Kidney (tissue), 14 donors: ENCODE measurements around the gene LRFN3. TPM values are rescaled to one million over a fixed set of nuclear protein-coding genes. Genes with fewer than 3 reads are reported as not detected.

ENCODE experiments used
- DNase-seq, 5 donors: peaks; one replicate each; pipeline ENCODE4 v3.0.0-alpha.2; 2013 to 2020
- FAIRE-seq: peaks from 2 replicates; lab custom pipeline; 2012; peaks lifted over from hg19 to GRCh38; lab: Jason Lieb, UNC
- H3K27ac ChIP-seq, 2 donors: one replicate each; pipeline ENCODE4 v1.7.0; 2013; ENCODE audit warnings: low read depth in 2 of 2, low read length in 2 of 2, inconsistent platforms in 1 of 2
- H3K27me3 ChIP-seq: one replicate; pipeline ENCODE4 v1.7.1; 2013; ENCODE audit warnings: low read length, inconsistent platforms; ENCODE audit not compliant: control insufficient read depth, insufficient read depth
- H3K36me3 ChIP-seq, 3 donors: one replicate each; pipeline versions ENCODE4 v1.7.0 to v1.7.1; 2013; ENCODE audit warnings: low read length in 3 of 3, control low read depth in 1 of 3, inconsistent platforms in 1 of 3; ENCODE audit not compliant: insufficient read depth in 3 of 3, control insufficient read depth in 2 of 3
- H3K4me1 ChIP-seq, 3 donors: one replicate each; pipeline versions ENCODE4 v1.7.0 to v1.7.1; 2013; ENCODE audit warnings: low read length in 3 of 3, inconsistent platforms in 1 of 3, low read depth in 1 of 3; ENCODE audit not compliant: control insufficient read depth in 2 of 3, insufficient read depth in 2 of 3
- H3K4me3 ChIP-seq, 3 donors: one replicate each; pipeline versions ENCODE4 v1.7.0 to v1.8.1; 2013; ENCODE audit warnings: low read length in 3 of 3, control low read depth in 1 of 3, inconsistent platforms in 1 of 3
- H3K9ac ChIP-seq, 3 donors: one replicate each; pipeline versions ENCODE4 v1.7.0 to v1.7.1; 2013; ENCODE audit warnings: low read length in 3 of 3, control low read depth in 1 of 3, inconsistent platforms in 1 of 3
- H3K9me3 ChIP-seq, 3 donors: one replicate each; pipeline versions ENCODE4 v1.7.0 to v1.7.1; 2013; ENCODE audit warnings: low read length in 3 of 3, control low read depth in 1 of 3, inconsistent platforms in 1 of 3; ENCODE audit not compliant: control insufficient read depth in 2 of 3, insufficient read depth in 1 of 3
- intact Hi-C: fragments of 100-400 bp; cut with DNase I; formaldehyde crosslinking; loops from one replicate; pipeline ENCODE4 v1.11.1; 2022
- polyA plus RNA-seq: library from polyadenylated mRNA; stranded (reverse); fragments of 350-450 nt; fragmentation: Illumina TruSeq; extraction: RNeasy Lipid Tissue Mini Kit (QIAGEN cat#74804); gene quantifications from one replicate; pipeline ENCODE4 v1.2.3, GENCODE V29; 2014; ENCODE audit warnings: low read depth, low replicate concordance; ENCODE audit not compliant: insufficient read depth
- total RNA-seq: library from RNA; stranded (reverse); fragmentation: NEBNext Ultra II Directional; extraction: Animal tissue kit (Norgen Biotek cat#: 25700); gene quantifications from one replicate; pipeline ENCODE4 v1.2.1, GENCODE V29; 2021
- TF ChIP-seq, protein P1 (sequence below): IDR thresholded peaks from 3 replicates; pipeline ENCODE4 v1.5.1; 2012; ENCODE audit warnings: mild to moderate bottlenecking, moderate library complexity, borderline replicate concordance; ENCODE audit not compliant: insufficient read depth; ENCODE audit errors: extremely low read depth
- donor health status: control.
- donor health status: control.
- donor health status: control.
- donor health status: control.
- donor health status: control.
- donor health status: DM: yes; HTN: yes; CAD: no.
- donor health status: Normal renal cell carcinoma (clear cell type).

LRFN3 gene
- total and polyA plus RNA-seq, 2 donors from 2014 or later, result 8.2 to 9.4 TPM

DNA sequence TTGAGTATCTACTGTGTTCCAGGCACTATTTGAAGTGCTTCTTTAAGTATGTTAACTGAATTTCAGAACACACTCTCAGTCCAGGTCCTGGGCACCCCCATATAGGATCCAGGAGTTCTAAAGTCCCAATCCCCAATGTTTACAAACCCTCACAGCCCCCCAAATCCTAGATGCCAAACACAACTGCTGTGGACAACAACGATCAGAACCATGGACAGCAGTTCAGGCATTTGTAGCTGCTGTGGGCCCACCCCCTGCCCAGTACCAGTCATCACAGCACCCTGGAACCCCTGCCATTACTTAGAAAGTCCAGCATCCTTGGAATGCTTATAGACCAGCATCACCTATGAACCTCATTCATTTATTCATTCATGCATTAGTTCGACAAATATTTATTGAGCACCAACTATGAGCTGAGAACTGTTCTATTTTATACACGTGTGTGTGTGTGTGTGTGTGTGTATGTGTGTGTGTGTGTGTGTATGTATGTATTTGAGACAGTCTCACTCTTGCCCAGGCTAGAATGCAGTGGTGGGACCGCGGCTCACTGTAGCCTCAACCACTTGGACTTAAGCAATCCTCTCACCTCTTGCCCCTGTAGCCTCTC lies 39.5 kb downstream of the LRFN3 start:
- H3K4me1 ChIP-seq, result no peaks in the 10 kb centered on the region
- H3K4me3 ChIP-seq, result no peak overlapping the region
- FAIRE-seq (no peak), DNase-seq (peak in 3 of 5 donors; percentile 46 to 71 (median 54))
- no peaks in the 10 kb centered on the region for H3K9me3 ChIP-seq
- intact Hi-C loops, result no loop called here
- TF ChIP-seq, protein P1, sequence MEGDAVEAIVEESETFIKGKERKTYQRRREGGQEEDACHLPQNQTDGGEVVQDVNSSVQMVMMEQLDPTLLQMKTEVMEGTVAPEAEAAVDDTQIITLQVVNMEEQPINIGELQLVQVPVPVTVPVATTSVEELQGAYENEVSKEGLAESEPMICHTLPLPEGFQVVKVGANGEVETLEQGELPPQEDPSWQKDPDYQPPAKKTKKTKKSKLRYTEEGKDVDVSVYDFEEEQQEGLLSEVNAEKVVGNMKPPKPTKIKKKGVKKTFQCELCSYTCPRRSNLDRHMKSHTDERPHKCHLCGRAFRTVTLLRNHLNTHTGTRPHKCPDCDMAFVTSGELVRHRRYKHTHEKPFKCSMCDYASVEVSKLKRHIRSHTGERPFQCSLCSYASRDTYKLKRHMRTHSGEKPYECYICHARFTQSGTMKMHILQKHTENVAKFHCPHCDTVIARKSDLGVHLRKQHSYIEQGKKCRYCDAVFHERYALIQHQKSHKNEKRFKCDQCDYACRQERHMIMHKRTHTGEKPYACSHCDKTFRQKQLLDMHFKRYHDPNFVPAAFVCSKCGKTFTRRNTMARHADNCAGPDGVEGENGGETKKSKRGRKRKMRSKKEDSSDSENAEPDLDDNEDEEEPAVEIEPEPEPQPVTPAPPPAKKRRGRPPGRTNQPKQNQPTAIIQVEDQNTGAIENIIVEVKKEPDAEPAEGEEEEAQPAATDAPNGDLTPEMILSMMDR, result no peak
- no peaks in the 10 kb centered on the region for H3K36me3 ChIP-seq
- H3K9ac ChIP-seq, result no peak overlapping the region
- no peaks in the 10 kb centered on the region for H3K27me3 ChIP-seq
- H3K27ac ChIP-seq, result no peak overlapping the region

DNA sequence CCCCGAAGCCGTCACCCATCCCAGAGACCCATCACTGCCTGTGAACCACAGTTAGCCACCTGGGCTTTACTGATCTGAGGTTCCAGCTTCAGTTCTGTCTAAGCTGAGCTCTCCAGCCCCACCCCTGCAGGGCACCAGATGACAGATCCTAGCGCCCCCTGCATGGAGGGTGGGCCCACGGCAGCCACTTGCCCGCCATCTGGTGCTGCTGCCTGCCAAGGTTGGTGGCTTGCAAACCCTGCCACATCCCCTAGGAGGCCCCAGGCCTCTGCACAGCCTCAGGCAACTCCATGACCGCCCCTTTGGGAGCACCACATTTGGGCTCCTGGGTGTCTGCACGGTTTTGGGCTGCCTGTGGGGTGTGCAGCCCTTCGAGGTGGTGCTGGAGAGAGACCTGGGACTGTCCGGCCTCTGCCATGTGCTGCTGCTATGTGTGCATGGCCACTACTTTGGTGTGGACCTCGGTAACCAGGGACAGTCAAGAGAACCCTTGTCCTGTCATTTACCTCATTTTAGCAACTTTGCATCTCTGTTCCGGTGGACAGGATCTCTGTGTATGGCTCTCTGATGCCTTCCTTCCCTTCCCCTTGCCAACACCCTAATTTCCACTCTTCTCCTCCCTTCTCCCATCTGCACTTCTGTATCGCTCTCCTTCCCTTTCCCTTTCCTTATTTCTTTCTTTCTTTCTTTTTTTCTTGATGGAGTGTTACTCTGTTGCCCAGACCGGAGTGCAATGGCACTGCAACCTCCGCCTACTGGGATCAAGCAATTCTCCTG lies 41.5 kb downstream of the LRFN3 start:
- H3K9me3 ChIP-seq, result no peaks in the 10 kb centered on the region
- no peak overlapping the region for H3K4me3 ChIP-seq
- H3K4me1 ChIP-seq, result no peaks in the 10 kb centered on the region
- FAIRE-seq (no peak), DNase-seq (no peak)
- intact Hi-C loops, result no loop called here
- no peaks in the 10 kb centered on the region for H3K36me3 ChIP-seq
- no peak overlapping the region for H3K9ac ChIP-seq
- TF ChIP-seq, protein P1, result no peak
- H3K27ac ChIP-seq, result no peak overlapping the region
- H3K27me3 ChIP-seq, result no peaks in the 10 kb centered on the region

DNA sequence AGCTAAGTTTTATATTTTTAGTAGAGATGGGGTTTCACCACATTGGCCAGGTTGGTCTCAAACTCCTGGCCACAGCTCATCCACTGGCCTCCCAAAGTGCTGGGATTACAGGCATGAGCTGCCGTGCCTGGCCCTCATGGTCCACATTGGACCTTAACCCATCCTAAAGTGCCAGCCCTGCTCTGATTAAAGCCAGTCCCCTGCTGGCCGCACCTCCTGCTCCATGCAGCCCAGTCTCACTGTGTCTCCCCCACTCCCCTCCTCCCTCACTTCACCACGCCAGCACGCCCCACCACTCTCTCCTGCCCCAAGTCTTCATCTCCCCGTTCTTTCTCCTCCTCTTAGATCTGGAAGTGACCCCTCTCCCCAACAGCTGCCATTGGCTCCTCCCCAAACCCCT lies 42.1 kb downstream of the LRFN3 start:
- Histone ChIP-seq H3K9me3 (no peaks in the 10 kb centered on the region), H3K4me1 (no peaks in the 10 kb centered on the region), H3K27me3 (no peaks in the 10 kb centered on the region), H3K9ac (no peak overlapping the region), H3K36me3 (no peaks in the 10 kb centered on the region), H3K4me3 (no peak overlapping the region), H3K27ac (no peak overlapping the region)
- DNase-seq (no peak), FAIRE-seq (no peak)
- TF ChIP-seq, protein P1, result no peak
- intact Hi-C loops, result no loop called here
